Prostate gland (tissue), 2 donors: ENCODE measurements around the gene ANKRD22. TPM values are rescaled to one million over a fixed set of nuclear protein-coding genes. Genes with fewer than 3 reads are reported as not detected.
A peak's percentile ranks its signal among the peaks of the same experiment; 100 is the strongest.
"Not testable (repeated sequence)": the region's sequence is repeated elsewhere in the genome, so short reads cannot be mapped to it uniquely, and the experiment has no call there.

Source experiments
- DNase-seq: peaks from one replicate; pipeline ENCODE4 v3.0.0-alpha.2; 2019; ENCODE audit warnings: low spot score
- H3K27ac ChIP-seq, 2 donors: fragments of 200-600 bp; sonication (generic); 2 replicates each; pipeline ENCODE4 v1.5.1; 2017 to 2019
- H3K27me3 ChIP-seq: fragments of 200-600 bp; sonication (generic); replicated peaks from 2 replicates; pipeline ENCODE4 v1.5.1; 2019; ENCODE audit not compliant: insufficient read depth
- H3K36me3 ChIP-seq, 2 donors: fragments of 200-600 bp; sonication (generic); 1 replicate in 1 of 2; 2 replicates in 1 of 2; pipeline versions ENCODE4 v1.5.1 to v1.8.1; 2017 to 2019
- H3K4me1 ChIP-seq: fragments of 200-600 bp; sonication (generic); replicated peaks from 2 replicates; pipeline ENCODE4 v1.5.1; 2019
- H3K4me3 ChIP-seq, 2 donors: fragments of 200-600 bp; sonication (generic); 2 replicates each; pipeline ENCODE4 v1.5.1; 2017 to 2019
- H3K9me3 ChIP-seq: fragments of 200-600 bp; sonication (generic); 2 replicates; pipeline ENCODE4 v1.5.1; 2017
- POLR2A ChIP-seq: fragments of 450-650 bp; IDR thresholded peaks from one replicate; pipeline ENCODE4 v1.6.1; 2016; ENCODE audit warnings: antibody characterized with exemption, mild to moderate bottlenecking
- POLR2AphosphoS5 ChIP-seq: sonication (generic); formaldehyde crosslinking; IDR thresholded peaks from one replicate; pipeline ENCODE4 v1.6.1; 2017; ENCODE audit warnings: antibody characterized with exemption
- WGBS: methylation state at CpG from one replicate; pipeline ENCODE4 v1.1.5; 2018; 5-methylcytosine and 5-hydroxymethylcytosine counted together
- intact Hi-C: fragments of 100-400 bp; cut with DNase I; formaldehyde crosslinking; loops from one replicate; pipeline ENCODE4 v1.14.2; 2022
- total RNA-seq, 2 donors: library from RNA; depleted of rRNA; stranded (reverse); fragments of >200 nt; gene quantifications; one replicate each; pipeline ENCODE4 v1.1.0, GENCODE V29; 2016
- TF ChIP-seq, protein P1 (sequence below), 4 experiments: fragments of 200-600 bp in 2 of 4; fragments of 450-650 bp in 2 of 4; sonication (generic) in 2 of 4; IDR thresholded peaks; 1 replicate in 3 of 4; 2 replicates in 1 of 4; pipeline ENCODE4 v1.5.1; 2016 to 2019; ENCODE audit warnings: antibody characterized with exemption in 4 of 4, mild to moderate bottlenecking in 2 of 4, moderate library complexity in 2 of 4

ANKRD22 gene
- total RNA-seq, 2 donors from 2014 or later = 2.8 to 3.1 TPM

DNA sequence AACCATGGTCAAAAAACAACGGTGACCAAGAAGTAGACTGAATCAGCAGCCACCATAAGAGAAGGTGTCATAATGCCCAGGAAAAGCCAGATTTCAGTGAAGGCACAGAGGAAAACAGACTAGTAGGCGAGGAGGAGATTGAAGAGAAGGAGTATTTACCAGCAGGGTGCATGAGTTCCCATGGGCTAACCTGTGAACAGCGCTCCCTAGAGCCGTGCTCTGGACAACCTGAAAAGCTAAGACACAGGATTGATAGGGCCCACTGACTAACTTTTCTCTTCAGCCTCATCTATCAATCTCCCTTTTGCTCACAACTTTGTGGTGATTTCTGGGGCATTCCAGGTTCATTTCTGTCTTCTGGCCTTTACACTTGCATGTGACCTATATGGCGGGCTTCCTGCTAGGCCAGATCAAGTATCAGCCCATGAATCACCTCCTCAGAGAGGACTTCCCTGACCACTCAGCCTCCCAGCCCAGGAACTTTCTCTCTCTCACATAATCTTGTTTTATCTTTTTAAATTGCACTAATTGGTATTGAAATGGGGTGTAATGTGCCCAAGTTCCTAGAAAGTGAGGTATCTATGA lies 12.8 kb downstream of the ANKRD22 start:
- H3K27me3 ChIP-seq = no peaks in the 10 kb centered on the region
- no peak overlapping the region for H3K27ac ChIP-seq
- no peak overlapping the region for H3K4me3 ChIP-seq
- H3K9me3 ChIP-seq = no peaks in the 10 kb centered on the region
- TF ChIP-seq, protein P1, sequence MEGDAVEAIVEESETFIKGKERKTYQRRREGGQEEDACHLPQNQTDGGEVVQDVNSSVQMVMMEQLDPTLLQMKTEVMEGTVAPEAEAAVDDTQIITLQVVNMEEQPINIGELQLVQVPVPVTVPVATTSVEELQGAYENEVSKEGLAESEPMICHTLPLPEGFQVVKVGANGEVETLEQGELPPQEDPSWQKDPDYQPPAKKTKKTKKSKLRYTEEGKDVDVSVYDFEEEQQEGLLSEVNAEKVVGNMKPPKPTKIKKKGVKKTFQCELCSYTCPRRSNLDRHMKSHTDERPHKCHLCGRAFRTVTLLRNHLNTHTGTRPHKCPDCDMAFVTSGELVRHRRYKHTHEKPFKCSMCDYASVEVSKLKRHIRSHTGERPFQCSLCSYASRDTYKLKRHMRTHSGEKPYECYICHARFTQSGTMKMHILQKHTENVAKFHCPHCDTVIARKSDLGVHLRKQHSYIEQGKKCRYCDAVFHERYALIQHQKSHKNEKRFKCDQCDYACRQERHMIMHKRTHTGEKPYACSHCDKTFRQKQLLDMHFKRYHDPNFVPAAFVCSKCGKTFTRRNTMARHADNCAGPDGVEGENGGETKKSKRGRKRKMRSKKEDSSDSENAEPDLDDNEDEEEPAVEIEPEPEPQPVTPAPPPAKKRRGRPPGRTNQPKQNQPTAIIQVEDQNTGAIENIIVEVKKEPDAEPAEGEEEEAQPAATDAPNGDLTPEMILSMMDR (IDR thresholded peaks at IDR 0.05) = no peak
- no peak for TF ChIP-seq POLR2AphosphoS5
- TF ChIP-seq POLR2A = no peak
- no peaks in the 10 kb centered on the region for H3K4me1 ChIP-seq
- WGBS = 99% methylated on average over 5 of the region's 5 CpGs
- intact Hi-C loops = loop anchor here (5.0 to 10.0 kb wide), 2 partner anchors 186 to 378 kb away; no protein-coding TSS in a partner anchor
- DNase-seq = no peak
- H3K36me3 ChIP-seq = no peaks in the 10 kb centered on the region

DNA sequence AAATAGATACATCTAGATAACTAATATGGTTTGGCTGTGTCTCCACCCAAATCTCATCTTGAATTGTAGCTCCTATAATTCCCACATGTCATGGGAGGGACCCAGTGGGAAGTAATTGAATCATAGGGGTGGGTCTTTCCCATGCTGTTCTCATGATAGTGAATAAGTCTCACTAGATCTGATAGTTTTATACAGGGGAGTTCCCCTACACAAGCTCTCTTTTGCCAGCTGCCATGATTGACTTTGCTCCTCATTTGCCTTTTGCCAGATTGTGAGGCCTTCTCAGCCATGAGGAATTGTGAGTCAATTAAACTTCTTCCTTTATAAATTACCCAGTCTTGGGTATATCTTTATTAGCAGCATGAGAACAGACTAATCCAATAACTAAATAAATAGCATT lies 14.0 kb downstream of the ANKRD22 start:
- H3K27me3 ChIP-seq, H3K9me3 ChIP-seq, DNase-seq, H3K4me1 ChIP-seq, H3K36me3 ChIP-seq, H3K27ac ChIP-seq, H3K4me3 ChIP-seq: not testable (repeated sequence)
- intact Hi-C loops = loop anchor here (2.0 to 10.0 kb wide), 3 partner anchors 153 to 380 kb away; partner anchors contain the start of gene FAS

DNA sequence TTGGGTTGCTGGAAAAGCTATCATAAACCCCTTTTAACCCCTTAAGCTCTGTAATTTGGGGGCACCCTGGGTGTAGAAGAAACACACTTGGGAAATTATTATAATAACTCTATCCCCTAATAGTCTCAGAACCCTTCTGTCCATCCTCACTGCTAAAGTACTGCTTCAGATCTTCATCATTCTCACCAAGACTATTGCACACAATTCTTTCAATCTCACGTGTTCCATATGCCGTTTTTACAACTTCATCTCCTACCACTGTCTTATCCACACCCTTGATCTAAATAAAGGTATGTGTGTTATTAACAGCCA lies 15.8 kb downstream of the ANKRD22 start:
- 20% methylated on average over 2 of the region's 2 CpGs for WGBS
- TF ChIP-seq POLR2A (no peak), POLR2AphosphoS5 (no peak)
- TF ChIP-seq, protein P1 (IDR thresholded peaks at IDR 0.05) = no peak
- H3K36me3 ChIP-seq = no peaks in the 10 kb centered on the region
- no peaks in the 10 kb centered on the region for H3K27me3 ChIP-seq
- DNase-seq = no peak
- H3K4me1 ChIP-seq = no peaks in the 10 kb centered on the region
- H3K27ac ChIP-seq = no peak overlapping the region
- intact Hi-C loops = loop anchor here (1.0 to 10.0 kb wide), 4 partner anchors 96 to 381 kb away; partner anchors contain the start of gene FAS
- H3K4me3 ChIP-seq = no peak overlapping the region
- no peaks in the 10 kb centered on the region for H3K9me3 ChIP-seq

DNA sequence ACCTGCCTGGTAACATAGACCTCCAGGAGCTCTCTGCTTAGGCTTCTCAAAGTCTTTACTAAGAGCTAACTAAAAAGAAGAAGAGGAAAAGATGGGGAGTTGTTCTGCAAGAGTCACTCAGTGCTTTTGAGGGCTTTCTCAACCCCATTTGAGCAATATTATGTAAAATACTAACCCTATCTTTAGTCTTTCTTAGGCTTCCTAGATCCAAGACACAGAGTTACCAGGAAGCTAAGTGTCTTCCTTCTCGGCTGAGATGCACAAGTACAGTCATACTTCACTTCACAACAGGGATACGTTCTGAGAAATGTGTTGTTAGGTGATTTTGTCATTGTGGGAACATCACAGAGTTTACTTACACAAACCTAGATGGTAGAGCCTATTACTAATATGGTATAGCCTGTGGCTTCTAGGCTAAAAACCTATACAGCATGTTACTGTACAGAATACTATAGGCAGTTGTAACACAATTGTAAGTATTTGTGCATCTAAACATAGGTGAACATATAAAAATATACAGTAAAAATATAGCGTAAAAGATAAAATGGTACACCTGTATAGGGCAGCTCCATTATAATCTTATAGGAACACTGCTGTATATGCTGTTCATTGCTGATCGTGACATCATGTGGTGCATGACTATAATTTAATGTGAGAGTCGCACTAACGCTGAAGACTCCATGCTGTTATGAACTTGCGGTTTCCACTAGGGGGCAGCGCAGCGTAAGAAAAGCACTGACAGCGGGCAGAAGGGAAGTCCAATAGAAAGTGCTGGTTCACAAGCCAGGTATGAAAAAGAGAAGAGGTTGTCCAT lies 16.3 kb downstream of the ANKRD22 start:
- DNase-seq = peak; percentile 82
- intact Hi-C loops = loop anchor here (1.0 to 10.0 kb wide), 3 partner anchors 97 to 382 kb away; no protein-coding TSS in a partner anchor
- H3K4me1 ChIP-seq = no peaks in the 10 kb centered on the region
- H3K27ac ChIP-seq = no peak overlapping the region
- H3K9me3 ChIP-seq = no peaks in the 10 kb centered on the region
- no peak for TF ChIP-seq POLR2A
- TF ChIP-seq POLR2AphosphoS5 = peak; percentile 78
- TF ChIP-seq, protein P1 (IDR thresholded peaks at IDR 0.05) = peak; percentile 65 to 93 (median 89)
- no peaks in the 10 kb centered on the region for H3K27me3 ChIP-seq
- H3K4me3 ChIP-seq = no peak overlapping the region
- H3K36me3 ChIP-seq = no peaks in the 10 kb centered on the region
- 15% methylated on average over 10 of the region's 10 CpGs for WGBS

DNA sequence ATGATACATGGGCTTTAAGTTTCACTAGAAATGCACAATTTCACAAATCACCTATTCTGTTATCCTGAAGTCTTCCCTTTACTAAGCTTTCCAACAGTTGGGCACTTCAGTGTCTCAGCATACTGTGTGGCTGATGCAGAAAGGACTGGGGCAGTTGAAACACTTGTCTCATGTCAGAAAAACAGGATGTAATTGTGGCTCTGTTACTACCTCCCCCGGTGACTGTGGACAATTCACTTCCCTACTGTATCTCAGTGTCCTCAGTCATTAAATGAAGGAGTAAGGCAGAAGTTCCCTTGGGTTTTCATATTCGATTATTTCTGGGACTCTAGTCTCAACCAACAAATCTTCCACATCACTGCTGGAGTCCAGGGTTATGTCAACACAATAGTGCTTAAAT lies 17.9 kb downstream of the ANKRD22 start:
- TF ChIP-seq, protein P1 (IDR thresholded peaks at IDR 0.05) = no peak
- no peak for TF ChIP-seq POLR2AphosphoS5
- no peak for TF ChIP-seq POLR2A
- Histone ChIP-seq H3K4me3 (no peak overlapping the region), H3K9me3 (no peaks in the 10 kb centered on the region), H3K4me1 (no peaks in the 10 kb centered on the region), H3K27me3 (no peaks in the 10 kb centered on the region), H3K27ac (no peak overlapping the region), H3K36me3 (no peaks in the 10 kb centered on the region)
- WGBS = 80% methylated on average over 2 of the region's 2 CpGs
- intact Hi-C loops = loop anchor here (10.0 kb wide), 1 partner anchor 191 kb away; no protein-coding TSS in a partner anchor
- DNase-seq = no peak
